CD8-positive, alpha-beta memory T cell (primary cell): Measurements from ENCODE around the gene MAVS. TPM values are rescaled to one million over a fixed set of nuclear protein-coding genes. Genes with fewer than 3 reads are reported as not detected.

ENCODE experiments used
- CTCF ChIA-PET: fragments of 350-600 bp; sonication (Branson Sonifier 250); formaldehyde crosslinking; loops from one replicate; lab custom pipeline; 2021; ENCODE audit warnings: antibody characterized with exemption; lab: Charles Lee
- POLR2A ChIA-PET: fragments of 350-600 bp; sonication (Branson Sonifier 250); formaldehyde crosslinking; loops from one replicate; lab custom pipeline; 2021; ENCODE audit warnings: antibody characterized with exemption; lab: Charles Lee
- DNase-seq, 5 donors: peaks; one replicate each; pipeline versions ENCODE4 v3.0.0 to v3.0.0-alpha.2; 2020 to 2022; ENCODE audit warnings: mixed read lengths in 1 of 5
- H3K27ac ChIP-seq: one replicate; pipeline ENCODE4 v1.7.0; 2013; ENCODE audit warnings: low read depth, mild to moderate bottlenecking, low read length, moderate library complexity
- H3K27me3 ChIP-seq: 2 replicates; pipeline ENCODE4 v1.7.0; 2013; ENCODE audit warnings: low read length, mild to moderate bottlenecking; ENCODE audit not compliant: insufficient read depth, poor library complexity, severe bottlenecking
- H3K36me3 ChIP-seq: 2 replicates; pipeline ENCODE4 v1.7.0; 2013; ENCODE audit warnings: mild to moderate bottlenecking, low read length, moderate library complexity; ENCODE audit not compliant: insufficient read depth
- H3K4me1 ChIP-seq: 2 replicates; pipeline ENCODE4 v1.7.0; 2013; ENCODE audit warnings: mild to moderate bottlenecking, low read length, moderate library complexity; ENCODE audit not compliant: insufficient read depth
- H3K4me3 ChIP-seq: 2 replicates; pipeline ENCODE4 v1.7.0; 2013; ENCODE audit warnings: mild to moderate bottlenecking, low read length
- H3K9me3 ChIP-seq: 2 replicates; pipeline ENCODE4 v1.7.0; 2013; ENCODE audit warnings: mild to moderate bottlenecking, low read length
- H3K27ac Mint-ChIP-seq, 8 donors: one replicate each; pipeline ENCODE4 v1.8.0; 2020 to 2021; ENCODE audit warnings: mixed read lengths in 8 of 8, mild to moderate bottlenecking in 6 of 8, inconsistent platforms in 3 of 8, moderate library complexity in 3 of 8
- H3K27me3 Mint-ChIP-seq, 2 donors: one replicate each; pipeline ENCODE4 v1.8.0; 2020 to 2021; ENCODE audit warnings: mixed read lengths in 2 of 2, mild to moderate bottlenecking in 1 of 2, moderate library complexity in 1 of 2
- H3K36me3 Mint-ChIP-seq, 3 donors: one replicate each; pipeline ENCODE4 v1.8.0; 2020 to 2021; ENCODE audit warnings: mixed read lengths in 3 of 3, inconsistent platforms in 1 of 3, mild to moderate bottlenecking in 1 of 3
- H3K4me1 Mint-ChIP-seq, 3 donors: one replicate each; pipeline ENCODE4 v1.8.0; 2020 to 2021; ENCODE audit warnings: mixed read lengths in 3 of 3, inconsistent platforms in 1 of 3, mild to moderate bottlenecking in 1 of 3
- H3K4me3 Mint-ChIP-seq, 7 donors: one replicate each; pipeline ENCODE4 v1.8.0; 2020 to 2021; ENCODE audit warnings: mixed read lengths in 7 of 7, mild to moderate bottlenecking in 6 of 7, moderate library complexity in 4 of 7, inconsistent platforms in 2 of 7
- H3K9me3 Mint-ChIP-seq, 5 donors: one replicate each; pipeline ENCODE4 v1.8.0; 2020 to 2022; ENCODE audit warnings: mixed read lengths in 5 of 5, mild to moderate bottlenecking in 3 of 5, moderate library complexity in 2 of 5, inconsistent platforms in 1 of 5
- polyA plus RNA-seq: library from polyadenylated mRNA; unstranded; fragments of 300-500 nt; fragmentation: Illumina TruSeq; gene quantifications from one replicate; pipeline ENCODE4 v1.2.3, GENCODE V29; 2021
- total RNA-seq, 2 experiments: library from RNA; stranded (reverse); gene quantifications; one replicate each; pipeline ENCODE4 v1.2.3, GENCODE V29; 2021

MAVS gene
- total and polyA plus RNA-seq, 3 experiments from 2014 or later = 8.1 to 34.8 (median 34.3) TPM

DNA sequence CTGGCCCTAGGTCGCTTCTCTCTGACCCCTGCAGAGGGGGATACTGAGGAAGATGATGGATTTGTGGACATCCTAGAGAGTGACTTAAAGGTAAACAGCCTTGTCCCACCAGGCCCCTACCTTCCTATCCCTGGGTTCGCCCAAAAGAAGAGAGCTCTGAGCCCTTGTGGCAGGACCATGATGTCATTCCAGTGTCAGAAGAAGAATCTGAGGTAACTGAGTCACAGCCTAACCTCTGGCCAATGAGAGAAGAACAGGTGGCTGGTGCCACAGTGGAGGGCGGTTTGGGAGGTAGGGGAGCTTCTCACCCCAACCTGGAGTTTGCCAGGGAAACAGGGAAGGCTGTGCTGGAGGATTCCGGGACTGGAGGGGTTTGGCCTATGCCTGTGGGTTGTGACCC is 45.3 kb upstream of the MAVS start:
- no peak overlapping the region for H3K4me3 Mint-ChIP-seq
- H3K27ac Mint-ChIP-seq = peak overlapping the region in 7 of 8 donors; percentile 47 to 97 (median 70)
- peaks cover 40 to 95% (median 48%) of the 10 kb centered on the region in 3 donors for H3K36me3 Mint-ChIP-seq
- CTCF ChIA-PET = interaction anchor here (0.6 to 2.9 kb wide), 2 partner anchors 18 to 1128 kb away, joined by 3 to 29 read pairs; partner anchors contain the start of gene AP5S1
- H3K27me3 Mint-ChIP-seq = peaks cover 0 to 3% of the 10 kb centered on the region in 2 donors
- H3K27ac ChIP-seq = peak overlapping the region; percentile 49
- H3K9me3 Mint-ChIP-seq = no peaks in the 10 kb centered on the region
- no peak overlapping the region for H3K4me3 ChIP-seq
- peaks cover 64% of the 10 kb centered on the region for H3K4me1 ChIP-seq
- POLR2A ChIA-PET = no interaction called here
- no peaks in the 10 kb centered on the region for H3K9me3 ChIP-seq
- H3K27me3 ChIP-seq = no peaks in the 10 kb centered on the region
- peak in 1 of 5 donors; percentile 42 for DNase-seq
- peaks cover 69% of the 10 kb centered on the region for H3K36me3 ChIP-seq
- peaks cover 65 to 87% (median 68%) of the 10 kb centered on the region in 3 donors for H3K4me1 Mint-ChIP-seq

DNA sequence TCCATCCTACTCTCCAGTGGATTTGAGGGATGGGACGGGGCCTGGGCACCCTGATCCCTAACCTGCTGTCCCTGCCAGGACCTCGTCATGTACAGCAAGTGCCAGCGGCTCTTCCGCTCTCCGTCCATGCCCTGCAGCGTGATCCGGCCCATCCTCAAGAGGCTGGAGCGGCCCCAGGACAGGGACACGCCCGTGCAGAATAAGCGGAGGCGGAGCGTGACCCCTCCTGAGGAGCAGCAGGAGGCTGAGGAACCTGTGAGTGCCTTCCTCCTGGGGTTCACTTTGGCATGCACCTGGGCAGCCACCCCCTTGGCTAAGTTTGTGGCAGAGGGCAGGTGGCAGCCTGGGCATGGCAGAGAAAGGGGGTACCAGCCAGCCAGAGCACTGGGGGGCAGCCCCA is 44.8 kb upstream of the MAVS start:
- CTCF ChIA-PET = interaction anchor here (2.9 kb wide), 1 partner anchor 18 kb away, joined by 29 read pairs; the partner anchor contains the start of gene AP5S1
- no peaks in the 10 kb centered on the region for H3K9me3 Mint-ChIP-seq

DNA sequence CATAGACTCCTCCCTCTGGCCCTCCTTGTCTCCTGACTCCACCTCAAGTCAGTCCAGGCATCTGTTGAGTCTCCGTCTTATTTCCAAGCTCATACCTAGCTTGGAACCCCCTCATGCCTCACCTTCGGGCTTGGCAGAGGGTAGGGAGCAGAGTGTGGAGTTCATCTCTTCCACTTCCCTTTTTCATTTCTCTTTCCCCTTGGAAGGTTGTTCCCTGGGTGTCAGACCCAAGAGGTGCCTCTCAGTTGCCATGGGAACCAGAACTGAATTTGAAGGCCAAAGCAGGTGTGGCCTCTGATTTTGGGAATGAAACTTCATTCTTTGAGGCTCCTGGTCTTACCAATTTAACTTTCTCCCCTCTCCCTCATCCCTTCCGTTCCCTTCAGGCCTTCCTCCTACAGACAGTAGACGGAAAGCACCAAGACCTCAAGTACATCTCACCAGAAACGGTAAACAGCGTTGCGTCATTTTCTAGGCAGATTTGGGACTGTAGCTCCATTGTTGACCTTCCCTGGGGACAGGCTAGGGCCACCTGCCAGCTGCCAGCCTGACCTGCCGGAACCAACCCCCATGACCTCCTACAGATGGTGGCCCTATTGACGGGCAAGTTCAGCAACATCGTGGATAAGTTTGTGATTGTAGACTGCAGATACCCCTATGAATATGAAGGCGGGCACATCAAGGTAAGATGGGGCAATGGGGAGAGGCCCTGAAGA is 44.0 kb upstream of the MAVS start:
- POLR2A ChIA-PET = no interaction called here
- no peak overlapping the region for H3K27ac ChIP-seq
- peak overlapping the region; percentile 18 to 98 (median 80) for H3K27ac Mint-ChIP-seq

More for the DNA sequence above, 44.8 kb upstream of the MAVS start:
- no peak overlapping the region for H3K27ac ChIP-seq
- H3K36me3 ChIP-seq = peaks cover 70% of the 10 kb centered on the region
- peak overlapping the region in 1 of 7 donors; percentile 68 for H3K4me3 Mint-ChIP-seq
- peaks cover 68 to 91% (median 72%) of the 10 kb centered on the region in 3 donors for H3K4me1 Mint-ChIP-seq
- H3K36me3 Mint-ChIP-seq = peaks cover 40 to 97% (median 47%) of the 10 kb centered on the region in 3 donors
- DNase-seq = no peak
- peaks cover 0 to 3% of the 10 kb centered on the region in 2 donors for H3K27me3 Mint-ChIP-seq
- H3K27me3 ChIP-seq = no peaks in the 10 kb centered on the region
- POLR2A ChIA-PET = no interaction called here
- peaks cover 67% of the 10 kb centered on the region for H3K4me1 ChIP-seq
- H3K4me3 ChIP-seq = no peak overlapping the region
- H3K9me3 ChIP-seq = no peaks in the 10 kb centered on the region
- H3K27ac Mint-ChIP-seq = peak overlapping the region in 6 of 8 donors; percentile 47 to 88 (median 66)

DNA sequence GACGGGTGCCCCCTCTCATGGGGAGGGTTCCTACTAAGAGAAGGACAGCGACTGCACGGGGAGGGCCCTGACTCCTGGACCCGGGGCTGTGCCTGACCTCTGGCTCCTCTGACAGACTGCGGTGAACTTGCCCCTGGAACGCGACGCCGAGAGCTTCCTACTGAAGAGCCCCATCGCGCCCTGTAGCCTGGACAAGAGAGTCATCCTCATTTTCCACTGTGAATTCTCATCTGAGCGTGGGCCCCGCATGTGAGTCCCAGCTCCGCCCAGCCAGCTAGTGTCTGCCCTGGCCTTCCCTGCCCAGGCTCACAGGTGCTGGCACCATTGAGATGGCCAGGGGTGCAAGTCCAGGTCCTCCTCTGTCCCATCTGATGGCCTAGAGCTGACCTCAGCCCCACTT is 43.3 kb upstream of the MAVS start:
- peak overlapping the region; percentile 43 to 98 (median 86) for H3K27ac Mint-ChIP-seq
- Histone ChIP-seq H3K27me3 (no peaks in the 10 kb centered on the region), H3K9me3 (no peaks in the 10 kb centered on the region), H3K36me3 (peaks cover 70% of the 10 kb centered on the region), H3K4me3 (no peak overlapping the region), H3K27ac (no peak overlapping the region), H3K4me1 (peaks cover 74% of the 10 kb centered on the region)
- peaks cover 75 to 95% (median 77%) of the 10 kb centered on the region in 3 donors for H3K4me1 Mint-ChIP-seq
- peak overlapping the region in 1 of 7 donors; percentile 77 for H3K4me3 Mint-ChIP-seq
- H3K27me3 Mint-ChIP-seq = no peaks in the 10 kb centered on the region
- peaks cover 32 to 87% (median 37%) of the 10 kb centered on the region in 3 donors for H3K36me3 Mint-ChIP-seq
- ChIA-PET POLR2A (no interaction called here), CTCF (interaction anchor here (0.6 to 3.2 kb wide), 2 partner anchors 16 to 17 kb away, joined by 3 to 18 read pairs; partner anchors contain the start of genes AP5S1 and CENPB)
- H3K9me3 Mint-ChIP-seq = no peaks in the 10 kb centered on the region
- DNase-seq = peak in 1 of 5 donors; percentile 33

More for the DNA sequence above, 44.0 kb upstream of the MAVS start:
- no peaks in the 10 kb centered on the region for H3K9me3 ChIP-seq
- no peaks in the 10 kb centered on the region for H3K27me3 ChIP-seq
- H3K36me3 ChIP-seq = peaks cover 70% of the 10 kb centered on the region
- DNase-seq = peak in 1 of 5 donors; percentile 22
- no peak overlapping the region for H3K4me3 ChIP-seq
- Mint-ChIP-seq H3K9me3 (no peaks in the 10 kb centered on the region), H3K36me3 (peaks cover 37 to 93% (median 41%) of the 10 kb centered on the region in 3 donors), H3K27me3 (peaks cover 0 to 3% of the 10 kb centered on the region in 2 donors), H3K4me3 (peak overlapping the region in 6 of 7 donors; percentile 20 to 72 (median 37)), H3K4me1 (peaks cover 74 to 95% (median 77%) of the 10 kb centered on the region in 3 donors)
- H3K4me1 ChIP-seq = peaks cover 74% of the 10 kb centered on the region
- CTCF ChIA-PET = interaction anchor here (3.2 kb wide), 1 partner anchor 18 kb away, joined by 18 read pairs; the partner anchor contains the start of gene AP5S1

GRCh38 chr20:3803854-3804253 is 42.8 kb upstream of the MAVS start:
- CTCF ChIA-PET = interaction anchor here (0.6 to 3.2 kb wide), 2 partner anchors 17 kb away, joined by 3 to 18 read pairs; partner anchors contain the start of genes AP5S1 and CENPB
- peak overlapping the region; percentile 43 to 98 (median 86) for H3K27ac Mint-ChIP-seq
- peak overlapping the region in 3 of 7 donors; percentile 60 to 78 (median 77) for H3K4me3 Mint-ChIP-seq
- Histone ChIP-seq H3K4me1 (peaks cover 70% of the 10 kb centered on the region), H3K27ac (no peak overlapping the region), H3K36me3 (peaks cover 64% of the 10 kb centered on the region), H3K9me3 (no peaks in the 10 kb centered on the region), H3K4me3 (no peak overlapping the region), H3K27me3 (no peaks in the 10 kb centered on the region)
- POLR2A ChIA-PET = interaction anchor here (0.5 to 1.5 kb wide), 2 partner anchors 10 to 27 kb away, joined by 3 to 6 read pairs; no protein-coding TSS in a partner anchor
- H3K27me3 Mint-ChIP-seq = no peaks in the 10 kb centered on the region
- DNase-seq = peak in 1 of 5 donors; percentile 23
- no peaks in the 10 kb centered on the region for H3K9me3 Mint-ChIP-seq
- peaks cover 69 to 94% (median 75%) of the 10 kb centered on the region in 3 donors for H3K4me1 Mint-ChIP-seq
- H3K36me3 Mint-ChIP-seq = peaks cover 30 to 82% (median 35%) of the 10 kb centered on the region in 3 donors

GRCh38 chr20:3804254-3804751 is 42.3 kb upstream of the MAVS start:
- H3K36me3 Mint-ChIP-seq = peaks cover 28 to 77% (median 32%) of the 10 kb centered on the region in 3 donors
- peaks cover 65 to 90% (median 70%) of the 10 kb centered on the region in 3 donors for H3K4me1 Mint-ChIP-seq
- H3K9me3 ChIP-seq = no peaks in the 10 kb centered on the region
- no peaks in the 10 kb centered on the region for H3K27me3 Mint-ChIP-seq
- peak overlapping the region in 7 of 8 donors; percentile 43 to 98 (median 83) for H3K27ac Mint-ChIP-seq
- ChIA-PET CTCF (interaction anchor here (3.2 kb wide), 1 partner anchor 16 kb away, joined by 18 read pairs; the partner anchor contains the start of gene AP5S1), POLR2A (interaction anchor here (0.5 to 1.5 kb wide), 3 partner anchors 9 to 27 kb away, joined by 3 to 6 read pairs (median 3); partner anchors contain the start of gene AP5S1)
- no peaks in the 10 kb centered on the region for H3K27me3 ChIP-seq
- peaks cover 62% of the 10 kb centered on the region for H3K36me3 ChIP-seq
- H3K9me3 Mint-ChIP-seq = no peaks in the 10 kb centered on the region
- H3K4me3 ChIP-seq = no peak overlapping the region
- peaks cover 65% of the 10 kb centered on the region for H3K4me1 ChIP-seq
- DNase-seq = peak in 1 of 5 donors; percentile 35
- H3K4me3 Mint-ChIP-seq = no peak overlapping the region
- H3K27ac ChIP-seq = no peak overlapping the region

- H3K4me1 Mint-ChIP-seq = peaks cover 60 to 85% (median 65%) of the 10 kb centered on the region in 3 donors
- CTCF ChIA-PET = interaction anchor here (3.2 kb wide), 1 partner anchor 16 kb away, joined by 18 read pairs; the partner anchor contains the start of gene AP5S1
- no peaks in the 10 kb centered on the region for H3K9me3 Mint-ChIP-seq
- H3K36me3 ChIP-seq = peaks cover 62% of the 10 kb centered on the region
- H3K27me3 Mint-ChIP-seq = no peaks in the 10 kb centered on the region
- peaks cover 63% of the 10 kb centered on the region for H3K4me1 ChIP-seq
- POLR2A ChIA-PET = interaction anchor here (1.0 to 1.5 kb wide), 3 partner anchors 9 to 20 kb away, joined by 3 to 6 read pairs (median 3); partner anchors contain the start of gene AP5S1
- no peak overlapping the region for H3K4me3 Mint-ChIP-seq
- no peaks in the 10 kb centered on the region for H3K9me3 ChIP-seq
- H3K27me3 ChIP-seq = no peaks in the 10 kb centered on the region
- peaks cover 28 to 72% (median 29%) of the 10 kb centered on the region in 3 donors for H3K36me3 Mint-ChIP-seq
- DNase-seq = peak in 1 of 5 donors; percentile 23
- no peak overlapping the region for H3K4me3 ChIP-seq
- peak overlapping the region in 5 of 8 donors; percentile 27 to 95 (median 66) for H3K27ac Mint-ChIP-seq
- H3K27ac ChIP-seq = no peak overlapping the region
Observed at GRCh38 chr20:3804781-3805180, 41.9 kb upstream of the MAVS start.
